ENCODE measurements around the gene ZC3H6.
"Not testable (repeated sequence)": the region's sequence is repeated elsewhere in the genome, so short reads cannot be mapped to it uniquely, and the experiment has no call there.

DNA sequence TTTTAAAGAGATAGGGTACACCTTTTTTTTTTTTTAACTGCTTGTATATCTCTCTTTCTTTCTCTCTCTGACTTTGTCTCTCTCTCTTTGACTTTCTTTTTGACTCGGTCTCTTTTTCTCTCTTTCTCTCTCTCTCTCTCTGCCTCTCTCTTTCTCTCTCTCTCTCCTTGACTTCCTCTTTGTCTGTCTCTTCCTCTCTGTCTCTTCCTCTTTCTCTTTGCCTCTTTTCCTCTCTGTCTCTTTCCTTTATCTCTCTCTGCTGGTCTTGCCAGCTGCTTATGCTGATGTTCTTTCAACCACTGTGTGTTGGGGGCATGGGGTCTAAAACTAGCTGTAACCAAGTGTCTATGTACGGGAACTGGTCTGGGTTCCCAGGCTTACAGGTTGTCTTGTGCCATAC lies 76.9 kb downstream of the ZC3H6 start:
- TF ChIP-seq, protein P1, sequence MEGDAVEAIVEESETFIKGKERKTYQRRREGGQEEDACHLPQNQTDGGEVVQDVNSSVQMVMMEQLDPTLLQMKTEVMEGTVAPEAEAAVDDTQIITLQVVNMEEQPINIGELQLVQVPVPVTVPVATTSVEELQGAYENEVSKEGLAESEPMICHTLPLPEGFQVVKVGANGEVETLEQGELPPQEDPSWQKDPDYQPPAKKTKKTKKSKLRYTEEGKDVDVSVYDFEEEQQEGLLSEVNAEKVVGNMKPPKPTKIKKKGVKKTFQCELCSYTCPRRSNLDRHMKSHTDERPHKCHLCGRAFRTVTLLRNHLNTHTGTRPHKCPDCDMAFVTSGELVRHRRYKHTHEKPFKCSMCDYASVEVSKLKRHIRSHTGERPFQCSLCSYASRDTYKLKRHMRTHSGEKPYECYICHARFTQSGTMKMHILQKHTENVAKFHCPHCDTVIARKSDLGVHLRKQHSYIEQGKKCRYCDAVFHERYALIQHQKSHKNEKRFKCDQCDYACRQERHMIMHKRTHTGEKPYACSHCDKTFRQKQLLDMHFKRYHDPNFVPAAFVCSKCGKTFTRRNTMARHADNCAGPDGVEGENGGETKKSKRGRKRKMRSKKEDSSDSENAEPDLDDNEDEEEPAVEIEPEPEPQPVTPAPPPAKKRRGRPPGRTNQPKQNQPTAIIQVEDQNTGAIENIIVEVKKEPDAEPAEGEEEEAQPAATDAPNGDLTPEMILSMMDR (IDR thresholded peaks at IDR 0.05) = not testable (repeated sequence)
- TF ChIP-seq GABPA (IDR thresholded peaks at IDR 0.05; ENCODE audit: low read depth); MXI1 (IDR thresholded peaks at IDR 0.05; ENCODE audit: low read depth, low read length); NFIC (IDR thresholded peaks at IDR 0.05; ENCODE audit: borderline replicate concordance); POLR2AphosphoS5 (IDR thresholded peaks at IDR 0.05; ENCODE audit: low read depth, low read length); JUND (IDR thresholded peaks at IDR 0.05); FOSL2 (IDR thresholded peaks at IDR 0.05; ENCODE audit: borderline replicate concordance, low read depth); ELF1 (IDR thresholded peaks at IDR 0.05); TCF12 (IDR thresholded peaks at IDR 0.05); EZH2phosphoT487 (IDR thresholded peaks at IDR 0.05; ENCODE audit: borderline replicate concordance, low read depth); FOXJ3 (CRISPR knock-in tag; IDR thresholded peaks at IDR 0.05): not testable (repeated sequence)
- TF ChIP-seq, protein P2, sequence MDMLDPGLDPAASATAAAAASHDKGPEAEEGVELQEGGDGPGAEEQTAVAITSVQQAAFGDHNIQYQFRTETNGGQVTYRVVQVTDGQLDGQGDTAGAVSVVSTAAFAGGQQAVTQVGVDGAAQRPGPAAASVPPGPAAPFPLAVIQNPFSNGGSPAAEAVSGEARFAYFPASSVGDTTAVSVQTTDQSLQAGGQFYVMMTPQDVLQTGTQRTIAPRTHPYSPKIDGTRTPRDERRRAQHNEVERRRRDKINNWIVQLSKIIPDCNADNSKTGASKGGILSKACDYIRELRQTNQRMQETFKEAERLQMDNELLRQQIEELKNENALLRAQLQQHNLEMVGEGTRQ (IDR thresholded peaks at IDR 0.05; ENCODE audit: borderline replicate concordance, low read depth, low read length) = not testable (repeated sequence)
- TF ChIP-seq, protein P3, sequence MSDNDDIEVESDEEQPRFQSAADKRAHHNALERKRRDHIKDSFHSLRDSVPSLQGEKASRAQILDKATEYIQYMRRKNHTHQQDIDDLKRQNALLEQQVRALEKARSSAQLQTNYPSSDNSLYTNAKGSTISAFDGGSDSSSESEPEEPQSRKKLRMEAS (IDR thresholded peaks at IDR 0.05; ENCODE audit: low read depth) = not testable (repeated sequence)
